Measurements from ENCODE around the gene SOX13. TPM values are rescaled to one million over a fixed set of nuclear protein-coding genes. Genes with fewer than 3 reads are reported as not detected.
A peak's percentile ranks its signal among the peaks of the same experiment; 100 is the strongest.

Gene SOX13
- total and polyA plus RNA-seq, 9 of the 15 experiments (the other 6 are each of a cell fraction or from before 2014, with no cell fraction given): 0.03 to 0.35 (median 0.06) TPM; not detected in 5

DNA sequence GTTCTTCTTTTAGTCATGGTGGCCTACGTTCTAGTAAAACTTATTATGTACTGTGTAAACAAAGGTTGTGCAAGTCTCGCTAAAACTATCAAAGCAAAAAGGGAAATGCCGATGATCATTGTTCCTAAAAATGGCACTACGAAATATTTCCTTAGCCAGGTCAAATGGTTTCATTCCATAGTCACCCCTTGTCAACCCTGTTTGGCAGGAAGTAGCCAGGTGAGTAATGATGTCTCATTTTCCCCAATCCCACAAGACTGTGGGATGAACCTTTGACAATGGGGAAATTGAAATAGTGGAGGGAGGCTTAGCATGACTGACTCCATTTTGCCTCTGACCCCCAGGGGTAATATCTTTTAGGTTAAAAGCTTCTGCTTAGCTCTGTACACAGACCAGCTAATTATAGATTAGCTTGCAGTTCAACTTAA is 98.8 kb downstream of the SOX13 start:
- no peak overlapping the region for H2AFZ ChIP-seq (ENCODE audit: low read depth, low read length)
- no peak for FAIRE-seq
- no peaks in the 10 kb centered on the region for H3K9me1 ChIP-seq (ENCODE audit: control insufficient read depth, insufficient read depth, low read length)
- H3K79me2 ChIP-seq (ENCODE audit: control insufficient read depth, insufficient read depth, low read length): no peaks in the 10 kb centered on the region
- H3K27me3 ChIP-seq (ENCODE audit: control insufficient read depth in 2 of 2, insufficient read depth in 2 of 2, low read length in 2 of 2): peaks cover 4 to 5% of the 10 kb centered on the region in 2 experiments; a peak in 4 of 5 replicates
- DNase-seq (ENCODE audit: extremely low read depth in 1 of 4, low spot score in 3 of 4): no peak
- BruUV-seq (replicated peaks): no TSS peak
- no peak overlapping the region for H3K4me3 ChIP-seq
- ChIA-PET POLR2A (no interaction called here), CTCF (ENCODE audit: low intra/inter-chr PET ratio) (interaction anchor here (0.6 kb wide), 1 partner anchor 301 kb away, joined by 3 read pairs; no protein-coding TSS in a partner anchor)
- H3K4me1 ChIP-seq (replicated peaks in 1 of 2; ENCODE audit: control insufficient read depth in 2 of 2, insufficient read depth in 2 of 2, low read length in 2 of 2): peaks cover 4 to 7% of the 10 kb centered on the region in 2 experiments; a peak in 3 of 5 replicates
- in situ Hi-C loops (cut with MboI): loop anchor here (10.0 kb wide), 1 partner anchor 333 kb away; no protein-coding TSS in a partner anchor
- 0 out of 2 replicates have a peak, but pooled peaks cover 5% of the 10 kb centered on the region for H3K9me3 ChIP-seq (replicated peaks; ENCODE audit: control insufficient read depth, insufficient read depth, low read depth, low read length)
- ATAC-seq: no peak
- no peak overlapping the region for H3K9ac ChIP-seq (ENCODE audit: insufficient read depth in 1 of 2, low read depth in 2 of 2, low read length in 2 of 2)
- no peak overlapping the region for H3K4me2 ChIP-seq (ENCODE audit: insufficient read depth, low read length)
- intact Hi-C loops (cut with micrococcal nuclease): no loop called here
- no peaks in the 10 kb centered on the region for H3K36me3 ChIP-seq (ENCODE audit: control insufficient read depth, insufficient read depth, low read length)
- H4K20me1 ChIP-seq (replicated peaks; ENCODE audit: control insufficient read depth, insufficient read depth, low read length): no peaks in the 10 kb centered on the region
- WGBS (ENCODE audit: insufficient coverage, low coverage, missing lambda C conversion rate): 10% methylated on average over 4 of the region's 4 CpGs
- no peak overlapping the region for H3K27ac ChIP-seq (ENCODE audit: extremely low read depth, low read depth, low read length)
- TF ChIP-seq MYC (IDR thresholded peaks at IDR 0.05; ENCODE audit: low read depth, low read length): no peak
- no peak for TF ChIP-seq MYC (CRISPR knock-in tag; IDR thresholded peaks at IDR 0.05; ENCODE audit: borderline replicate concordance, low read depth)
- TF ChIP-seq, protein P1, sequence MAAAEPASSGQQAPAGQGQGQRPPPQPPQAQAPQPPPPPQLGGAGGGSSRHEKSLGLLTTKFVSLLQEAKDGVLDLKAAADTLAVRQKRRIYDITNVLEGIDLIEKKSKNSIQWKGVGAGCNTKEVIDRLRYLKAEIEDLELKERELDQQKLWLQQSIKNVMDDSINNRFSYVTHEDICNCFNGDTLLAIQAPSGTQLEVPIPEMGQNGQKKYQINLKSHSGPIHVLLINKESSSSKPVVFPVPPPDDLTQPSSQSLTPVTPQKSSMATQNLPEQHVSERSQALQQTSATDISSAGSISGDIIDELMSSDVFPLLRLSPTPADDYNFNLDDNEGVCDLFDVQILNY (CRISPR knock-in tag; IDR thresholded peaks at IDR 0.05): no peak
- no peak for TF ChIP-seq KDM4B (IDR thresholded peaks at IDR 0.05; ENCODE audit: borderline replicate concordance in 2 of 2, low read depth in 1 of 2)
- TF ChIP-seq, protein P2, sequence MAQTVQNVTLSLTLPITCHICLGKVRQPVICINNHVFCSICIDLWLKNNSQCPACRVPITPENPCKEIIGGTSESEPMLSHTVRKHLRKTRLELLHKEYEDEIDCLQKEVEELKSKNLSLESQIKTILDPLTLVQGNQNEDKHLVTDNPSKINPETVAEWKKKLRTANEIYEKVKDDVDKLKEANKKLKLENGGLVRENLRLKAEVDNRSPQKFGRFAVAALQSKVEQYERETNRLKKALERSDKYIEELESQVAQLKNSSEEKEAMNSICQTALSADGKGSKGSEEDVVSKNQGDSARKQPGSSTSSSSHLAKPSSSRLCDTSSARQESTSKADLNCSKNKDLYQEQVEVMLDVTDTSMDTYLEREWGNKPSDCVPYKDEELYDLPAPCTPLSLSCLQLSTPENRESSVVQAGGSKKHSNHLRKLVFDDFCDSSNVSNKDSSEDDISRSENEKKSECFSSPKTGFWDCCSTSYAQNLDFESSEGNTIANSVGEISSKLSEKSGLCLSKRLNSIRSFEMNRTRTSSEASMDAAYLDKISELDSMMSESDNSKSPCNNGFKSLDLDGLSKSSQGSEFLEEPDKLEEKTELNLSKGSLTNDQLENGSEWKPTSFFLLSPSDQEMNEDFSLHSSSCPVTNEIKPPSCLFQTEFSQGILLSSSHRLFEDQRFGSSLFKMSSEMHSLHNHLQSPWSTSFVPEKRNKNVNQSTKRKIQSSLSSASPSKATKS (CRISPR knock-in tag; IDR thresholded peaks at IDR 0.05): no peak
- no peak for TF ChIP-seq TFAM (CRISPR knock-in tag; conservative IDR thresholded peaks at IDR 0.05)
- no peak for TF ChIP-seq RFX7 (CRISPR knock-in tag; IDR thresholded peaks at IDR 0.05)
- peak; percentile 92 for TF ChIP-seq ZNF76 (CRISPR knock-in tag; IDR thresholded peaks at IDR 0.05; ENCODE audit: borderline replicate concordance)
- 0 out of 2 replicates have a peak, but pooled peaks have one; percentile 50 for TF ChIP-seq DIDO1 (tag; IDR thresholded peaks at IDR 0.05; ENCODE audit: low read depth)
- TF ChIP-seq ZNF395 (CRISPR knock-in tag; IDR thresholded peaks at IDR 0.05): peak; percentile 99
